ENCODE data around the gene CASP7.
"Not testable (repeated sequence)": the region's sequence is repeated elsewhere in the genome, so short reads cannot be mapped to it uniquely, and the experiment has no call there.

The CASP7 gene

DNA sequence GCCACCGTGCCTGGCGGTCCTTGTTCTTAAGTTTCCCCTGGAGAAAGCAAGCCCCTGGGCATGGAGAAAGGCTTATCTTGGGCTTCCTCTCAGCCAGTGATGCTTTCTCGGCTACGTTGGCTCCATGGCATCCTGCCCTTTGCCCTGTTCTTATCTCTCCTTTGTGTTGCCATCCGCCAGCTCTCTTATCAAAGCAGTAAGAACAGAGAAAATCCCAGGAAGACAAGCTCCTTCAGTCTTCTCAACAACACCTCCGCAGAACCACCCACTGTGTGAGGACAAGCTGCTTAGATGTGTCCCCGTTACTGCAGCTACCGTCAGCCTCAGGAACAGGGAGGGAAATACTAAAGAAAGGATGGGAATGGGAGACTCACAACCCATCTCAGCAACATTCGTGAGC is 75.1 kb downstream of the CASP7 start:
- no peak for DNase-seq

DNA sequence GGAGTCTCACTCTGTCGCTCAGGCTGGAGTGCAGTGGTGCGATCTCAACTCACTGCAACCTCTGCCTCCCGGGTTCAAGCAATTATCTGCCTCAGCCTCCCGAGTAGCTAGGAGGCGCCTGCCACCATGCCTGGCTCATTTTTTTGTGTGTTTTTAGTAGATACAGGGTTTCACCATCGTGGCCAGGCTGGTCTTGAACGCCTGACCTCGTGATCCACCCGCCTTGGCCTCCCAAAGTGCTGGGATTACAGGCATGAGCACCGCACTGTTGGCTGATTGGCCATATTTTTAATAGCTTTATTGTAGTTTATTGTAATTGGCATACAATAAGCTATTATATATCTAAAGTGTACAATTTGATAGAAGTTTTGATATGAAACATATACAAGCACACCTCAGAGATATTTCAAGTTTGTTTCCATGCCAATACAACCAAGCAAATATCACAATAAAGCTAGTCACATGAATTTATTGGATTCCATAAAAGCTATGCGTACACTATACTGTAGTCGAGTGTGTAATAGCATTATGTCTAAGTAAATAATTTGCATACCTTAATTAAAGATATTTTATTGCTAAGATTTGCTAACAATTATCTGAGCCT is 77.3 kb downstream of the CASP7 start:
- DNase-seq = no peak

DNA sequence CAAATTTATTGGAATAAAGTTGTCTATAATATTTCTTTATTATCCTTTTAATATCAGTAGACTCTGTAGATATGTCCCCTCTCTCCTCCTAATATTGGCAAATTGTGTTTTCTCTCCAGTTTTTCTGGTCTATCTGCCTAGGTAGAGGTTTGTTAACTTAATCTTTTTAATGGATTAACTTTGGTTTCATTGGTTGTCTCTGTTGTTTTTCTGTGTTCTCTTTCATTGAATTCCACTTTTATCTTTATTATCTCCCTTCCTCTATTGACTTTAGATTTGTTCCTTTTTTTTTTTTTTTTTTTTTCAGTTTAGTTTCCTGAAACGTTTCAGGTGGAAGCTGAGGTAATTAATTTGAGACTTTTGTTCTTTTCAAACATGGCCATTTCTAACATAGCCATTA is 82.4 kb downstream of the CASP7 start:
- DNase-seq = no peak

DNA sequence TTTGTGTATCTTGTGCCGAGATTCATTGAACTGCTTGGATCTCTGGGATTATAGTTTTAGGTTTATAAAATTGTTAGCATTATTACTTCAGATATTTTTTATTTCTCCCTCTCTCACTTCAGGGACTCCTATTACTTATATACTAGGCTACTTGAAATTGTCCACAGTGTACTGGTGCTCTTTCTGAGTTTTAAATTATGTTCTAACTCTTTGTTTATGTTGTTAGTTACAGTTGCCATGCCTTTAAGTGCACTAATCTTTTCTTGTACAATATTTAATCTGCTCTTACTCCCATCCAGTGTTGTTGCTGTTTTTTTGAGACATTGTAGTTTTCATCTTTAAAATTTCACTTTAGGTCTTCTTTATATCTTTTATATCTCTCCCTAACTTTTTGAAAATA is 84.9 kb downstream of the CASP7 start:
- no peak for DNase-seq

DNA sequence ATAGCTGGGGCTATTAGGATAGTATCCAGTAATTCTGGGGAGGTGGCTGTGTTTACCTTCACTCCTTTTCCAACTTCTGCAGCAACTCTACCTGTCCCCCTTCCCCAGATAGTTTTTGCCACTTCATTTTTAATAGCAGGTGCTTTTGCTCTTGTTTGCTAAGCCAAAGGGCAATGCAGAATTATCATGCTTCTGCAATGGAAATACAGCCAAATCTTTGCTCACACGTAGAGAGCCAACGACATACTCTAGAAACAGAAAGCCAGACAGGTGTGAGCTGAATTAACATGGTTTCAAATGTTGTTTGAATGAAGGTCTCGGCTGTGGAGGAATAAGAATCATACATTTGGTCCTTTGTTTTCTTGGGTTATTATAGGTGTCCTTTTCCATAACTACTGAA is 86.2 kb downstream of the CASP7 start:
- DNase-seq = peak; percentile 33 to 45

DNA sequence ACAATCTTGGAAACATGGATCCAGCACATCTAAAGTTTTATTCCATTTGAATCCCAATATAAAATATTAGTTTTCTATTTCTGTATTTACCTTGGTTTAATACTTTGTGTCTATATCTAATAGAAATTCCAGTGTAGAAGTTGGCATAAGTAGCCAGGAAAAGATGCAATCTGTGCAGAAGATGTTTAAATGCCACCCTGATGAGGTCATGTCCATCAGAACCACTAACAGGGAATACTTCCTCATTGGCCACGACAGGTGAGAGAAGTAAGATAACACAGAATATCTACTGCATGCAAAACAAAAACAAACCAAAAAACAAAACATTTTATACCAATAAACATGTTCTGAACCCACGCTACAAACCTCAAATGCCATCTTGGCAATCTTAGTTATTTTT is 87.5 kb downstream of the CASP7 start:
- DNase-seq = no peak

DNA sequence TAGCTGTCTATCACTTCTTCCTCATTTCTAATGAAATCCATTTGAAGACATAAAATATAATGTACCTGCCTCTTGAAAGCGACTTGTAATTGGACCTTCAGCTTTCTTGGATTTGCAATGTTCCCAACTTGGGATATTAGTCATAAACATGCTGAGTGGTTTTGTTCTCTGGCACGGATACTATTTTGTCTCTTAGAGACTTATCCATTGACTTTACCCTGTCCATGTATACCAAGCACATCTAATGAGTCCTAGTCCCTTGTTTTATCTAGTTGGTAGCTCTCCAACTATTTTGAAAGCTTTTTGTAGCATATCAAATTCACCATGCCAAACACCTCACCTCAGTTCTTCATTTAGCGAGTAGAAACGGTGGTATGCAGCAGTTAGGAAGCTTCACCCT is 90.6 kb downstream of the CASP7 start:
- DNase-seq = no peak

DNA sequence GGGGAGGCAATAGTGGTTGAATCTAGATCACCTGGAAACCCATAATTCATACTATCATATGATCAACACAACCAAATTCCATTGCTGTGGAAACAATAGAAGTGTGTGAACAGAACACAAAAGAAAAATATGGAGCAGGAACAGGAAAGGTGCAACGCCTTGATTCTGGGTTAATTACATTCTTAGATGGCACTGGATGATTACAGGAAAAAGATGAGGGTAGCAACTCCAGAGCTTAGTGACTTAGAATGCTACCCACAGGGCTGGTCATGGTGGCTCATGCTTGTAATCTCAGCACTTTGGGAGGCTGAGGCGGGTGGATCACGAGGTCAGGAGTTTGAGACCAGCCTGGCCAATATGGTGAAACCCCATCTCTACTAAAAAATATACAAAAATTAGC is 91.4 kb downstream of the CASP7 start:
- DNase-seq = not testable (repeated sequence)

DNA sequence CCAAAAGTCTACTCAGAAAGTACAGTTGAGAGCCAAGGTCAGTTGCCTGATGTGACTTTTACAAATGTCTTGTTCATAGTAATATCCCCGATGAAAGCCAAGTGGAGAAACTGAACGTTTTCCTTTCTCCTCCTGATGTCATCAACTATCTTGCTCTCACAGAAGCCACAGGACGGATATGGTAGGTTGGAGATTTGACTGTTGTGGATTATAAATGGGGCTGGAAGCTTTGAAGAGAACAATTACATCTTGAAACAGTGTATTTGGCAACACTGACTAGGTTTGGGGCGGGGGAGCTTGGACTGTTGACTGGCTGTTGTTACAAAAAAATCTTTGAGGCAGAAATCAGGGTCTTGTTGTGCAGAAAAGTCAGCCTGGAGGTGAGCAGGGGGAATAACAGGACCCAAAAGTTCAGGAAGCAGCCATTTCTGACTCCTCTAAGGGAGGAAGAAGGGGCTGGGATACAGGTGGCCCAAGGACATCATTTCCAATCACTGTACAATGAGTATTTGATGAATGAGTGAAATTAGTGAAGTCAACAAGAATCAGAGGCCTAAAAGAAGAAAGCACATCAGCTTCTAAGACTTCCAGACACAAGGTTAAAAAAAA is 96.1 kb downstream of the CASP7 start:
- DNase-seq = no peak

DNA sequence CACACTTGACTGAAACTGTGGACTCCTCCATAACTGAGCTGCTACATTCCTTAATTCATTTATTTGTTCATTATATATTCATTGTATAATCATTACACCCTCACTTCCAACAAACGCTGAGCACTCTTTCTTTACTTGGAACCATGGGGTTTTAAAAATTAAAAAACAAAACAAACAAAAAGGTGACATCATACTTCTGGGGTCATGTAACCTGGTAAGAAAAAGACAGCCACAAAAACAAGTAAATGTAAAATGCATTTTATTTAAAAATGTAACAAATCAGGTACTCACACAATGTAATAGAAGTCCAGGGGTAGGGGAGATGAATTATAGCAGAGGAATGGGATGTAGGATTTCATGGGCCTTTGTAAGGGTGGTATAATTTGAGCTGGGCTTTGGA is 96.8 kb downstream of the CASP7 start:
- DNase-seq = no peak
